Measurements from ENCODE around the gene TCF12.
"Not testable (repeated sequence)": the region's sequence is repeated elsewhere in the genome, so short reads cannot be mapped to it uniquely, and the experiment has no call there.

TCF12 gene

GRCh38 chr15:57144448-57144847 lies 226.0 kb downstream of the TCF12 start:
- DNase-seq, result no peak

- no peak for DNase-seq
These were observed 228.2 kb downstream of the TCF12 start for GRCh38 chr15:57146506-57147201.

GRCh38 chr15:57147621-57148020 lies 229.2 kb downstream of the TCF12 start:
- DNase-seq, result no peak

- DNase-seq, result no peak
These were observed 229.8 kb downstream of the TCF12 start for GRCh38 chr15:57148262-57148661.

GRCh38 chr15:57149196-57149595 lies 230.8 kb downstream of the TCF12 start:
- DNase-seq, result no peak

GRCh38 chr15:57150066-57150865 lies 231.8 kb downstream of the TCF12 start:
- DNase-seq, result no peak

- DNase-seq, result not testable (repeated sequence)
These were observed 232.4 kb downstream of the TCF12 start for GRCh38 chr15:57150866-57151203.

GRCh38 chr15:57152133-57152532 lies 233.7 kb downstream of the TCF12 start:
- DNase-seq, result no peak

GRCh38 chr15:57152666-57153539 lies 234.5 kb downstream of the TCF12 start:
- no peak for DNase-seq

- DNase-seq, result peak in 5 of 14 donors; percentile 3 to 90 (median 8)
These were observed 237.9 kb downstream of the TCF12 start for GRCh38 chr15:57156210-57156884.

- peak in 7 of 14 donors; percentile 4 to 37 (median 21) for DNase-seq
These were observed 240.1 kb downstream of the TCF12 start for GRCh38 chr15:57158589-57158988.

GRCh38 chr15:57158997-57159668 lies 240.7 kb downstream of the TCF12 start:
- DNase-seq, result no peak

GRCh38 chr15:57159767-57160166 lies 241.3 kb downstream of the TCF12 start:
- no peak for DNase-seq

GRCh38 chr15:57160823-57161560 lies 242.5 kb downstream of the TCF12 start:
- no peak for DNase-seq

- DNase-seq, result not testable (repeated sequence)
These were observed 245.8 kb downstream of the TCF12 start for GRCh38 chr15:57164251-57164650.

- DNase-seq, result no peak
These were observed 247.5 kb downstream of the TCF12 start for GRCh38 chr15:57165992-57166391.

GRCh38 chr15:57167821-57168395 lies 249.5 kb downstream of the TCF12 start:
- no peak for DNase-seq

GRCh38 chr15:57169643-57170042 lies 251.2 kb downstream of the TCF12 start:
- no peak for DNase-seq

GRCh38 chr15:57171426-57171825 lies 253.0 kb downstream of the TCF12 start:
- no peak for DNase-seq

GRCh38 chr15:57172925-57173324 lies 254.5 kb downstream of the TCF12 start:
- DNase-seq, result no peak

- DNase-seq, result no peak
These were observed 264.6 kb downstream of the TCF12 start for GRCh38 chr15:57183041-57183440.

All from C1 segment of cervical spinal cord (tissue), 14 donors.